ENCODE results near the gene HMX1.

Gene HMX1

DNA sequence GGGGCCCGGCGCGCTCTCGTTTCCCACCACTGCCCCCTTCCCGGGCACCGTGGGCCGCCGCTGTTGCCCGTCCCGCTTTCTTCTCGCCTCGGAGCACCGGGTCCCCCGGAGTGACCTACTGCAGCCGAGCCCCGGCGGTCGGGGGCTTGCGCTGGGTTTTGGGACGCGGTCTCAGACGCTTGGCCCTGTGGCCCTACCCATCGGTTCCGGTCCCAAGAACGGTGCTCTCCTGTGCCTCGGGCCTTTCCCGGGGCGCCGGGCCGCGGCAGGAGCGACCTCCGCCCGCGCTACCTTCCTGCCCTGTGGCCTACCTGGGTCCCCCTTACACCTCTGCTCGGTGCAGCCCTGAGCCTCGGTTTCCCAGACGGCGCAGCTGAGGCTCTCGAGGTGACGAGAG is 21.6 kb upstream of the HMX1 start:
- H3K4me3 ChIP-seq (replicated peaks; ENCODE audit: low read depth, low read length): no peak overlapping the region
- TF ChIP-seq, protein P1, sequence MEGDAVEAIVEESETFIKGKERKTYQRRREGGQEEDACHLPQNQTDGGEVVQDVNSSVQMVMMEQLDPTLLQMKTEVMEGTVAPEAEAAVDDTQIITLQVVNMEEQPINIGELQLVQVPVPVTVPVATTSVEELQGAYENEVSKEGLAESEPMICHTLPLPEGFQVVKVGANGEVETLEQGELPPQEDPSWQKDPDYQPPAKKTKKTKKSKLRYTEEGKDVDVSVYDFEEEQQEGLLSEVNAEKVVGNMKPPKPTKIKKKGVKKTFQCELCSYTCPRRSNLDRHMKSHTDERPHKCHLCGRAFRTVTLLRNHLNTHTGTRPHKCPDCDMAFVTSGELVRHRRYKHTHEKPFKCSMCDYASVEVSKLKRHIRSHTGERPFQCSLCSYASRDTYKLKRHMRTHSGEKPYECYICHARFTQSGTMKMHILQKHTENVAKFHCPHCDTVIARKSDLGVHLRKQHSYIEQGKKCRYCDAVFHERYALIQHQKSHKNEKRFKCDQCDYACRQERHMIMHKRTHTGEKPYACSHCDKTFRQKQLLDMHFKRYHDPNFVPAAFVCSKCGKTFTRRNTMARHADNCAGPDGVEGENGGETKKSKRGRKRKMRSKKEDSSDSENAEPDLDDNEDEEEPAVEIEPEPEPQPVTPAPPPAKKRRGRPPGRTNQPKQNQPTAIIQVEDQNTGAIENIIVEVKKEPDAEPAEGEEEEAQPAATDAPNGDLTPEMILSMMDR (IDR thresholded peaks at IDR 0.05; ENCODE audit: low read depth, low read length, missing control alignments): no peak
- no peak for DNase-seq (ENCODE audit: extremely low read depth, low read depth)

DNA sequence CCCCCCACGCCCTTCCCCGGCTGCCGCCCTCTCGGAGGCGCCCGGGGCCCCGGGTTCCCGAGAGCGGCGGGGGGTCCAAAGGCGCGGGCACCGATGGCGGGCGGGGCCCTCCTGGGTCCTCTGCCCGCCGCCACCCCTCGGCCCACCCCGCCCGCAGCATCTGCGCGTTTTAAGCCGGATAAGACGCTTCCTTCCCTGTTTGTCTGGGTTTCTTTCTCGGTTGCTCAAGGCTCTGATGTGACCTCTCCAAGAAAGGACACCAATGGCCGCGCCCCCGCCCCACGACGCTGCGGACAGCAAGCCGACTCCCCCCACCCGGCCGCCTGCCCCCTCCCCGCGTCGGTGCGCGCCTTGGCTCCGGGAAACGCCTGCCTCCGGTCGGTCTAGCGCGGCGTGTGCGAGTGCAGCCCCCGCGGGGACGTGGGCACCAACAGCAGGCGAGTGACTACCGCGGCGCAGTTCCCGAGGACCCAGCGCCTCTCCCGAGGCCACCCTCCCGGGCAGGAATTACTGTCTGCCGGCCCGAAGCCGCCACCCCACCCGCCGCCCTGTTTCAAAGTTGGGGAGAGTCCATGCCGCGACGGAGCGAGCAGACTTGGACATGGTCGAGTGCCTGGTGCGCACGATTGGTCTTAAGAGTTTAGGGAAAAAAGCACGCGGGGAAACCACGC is 21.1 kb upstream of the HMX1 start:
- DNase-seq (ENCODE audit: extremely low read depth, low read depth): no peak
- TF ChIP-seq, protein P1 (IDR thresholded peaks at IDR 0.05; ENCODE audit: low read depth, low read length, missing control alignments): no peak
- no peak overlapping the region for H3K4me3 ChIP-seq (replicated peaks; ENCODE audit: low read depth, low read length)

GRCh38 chr4:8891646-8892555 is 20.3 kb upstream of the HMX1 start:
- no peak overlapping the region for H3K4me3 ChIP-seq (replicated peaks; ENCODE audit: low read depth, low read length)
- TF ChIP-seq, protein P1 (IDR thresholded peaks at IDR 0.05; ENCODE audit: low read depth, low read length, missing control alignments): no peak
- no peak for DNase-seq (ENCODE audit: extremely low read depth, low read depth)

- DNase-seq (ENCODE audit: extremely low read depth, low read depth): no peak
- TF ChIP-seq, protein P1 (IDR thresholded peaks at IDR 0.05; ENCODE audit: low read depth, low read length, missing control alignments): no peak
- H3K4me3 ChIP-seq (replicated peaks; ENCODE audit: low read depth, low read length): no peak overlapping the region
Measured at GRCh38 chr4:8891255-8891645, 19.6 kb upstream of the HMX1 start.

DNA sequence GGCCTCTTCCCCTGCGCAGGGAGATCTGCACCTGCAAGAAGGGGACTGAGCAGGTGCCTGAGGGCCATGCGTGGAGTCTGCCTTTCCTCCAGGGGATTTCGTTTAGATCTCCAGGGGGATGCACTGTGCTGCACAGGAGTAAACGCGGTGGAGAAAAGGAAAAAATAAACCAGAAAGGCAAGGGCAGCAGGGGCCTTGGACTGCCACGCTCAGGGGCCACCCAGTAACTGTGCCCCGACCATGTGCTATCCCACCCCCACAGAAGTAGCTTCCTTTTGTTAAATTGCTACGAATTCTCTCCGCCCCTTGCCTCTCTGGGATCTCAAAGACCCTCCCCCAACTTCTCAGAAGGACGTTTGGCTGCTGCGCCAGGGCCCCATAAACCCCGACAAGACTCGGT is 17.2 kb upstream of the HMX1 start:
- TF ChIP-seq, protein P1 (IDR thresholded peaks at IDR 0.05; ENCODE audit: low read depth, low read length, missing control alignments): no peak
- DNase-seq (ENCODE audit: extremely low read depth, low read depth): no peak
- H3K4me3 ChIP-seq (replicated peaks; ENCODE audit: low read depth, low read length): no peak overlapping the region

DNA sequence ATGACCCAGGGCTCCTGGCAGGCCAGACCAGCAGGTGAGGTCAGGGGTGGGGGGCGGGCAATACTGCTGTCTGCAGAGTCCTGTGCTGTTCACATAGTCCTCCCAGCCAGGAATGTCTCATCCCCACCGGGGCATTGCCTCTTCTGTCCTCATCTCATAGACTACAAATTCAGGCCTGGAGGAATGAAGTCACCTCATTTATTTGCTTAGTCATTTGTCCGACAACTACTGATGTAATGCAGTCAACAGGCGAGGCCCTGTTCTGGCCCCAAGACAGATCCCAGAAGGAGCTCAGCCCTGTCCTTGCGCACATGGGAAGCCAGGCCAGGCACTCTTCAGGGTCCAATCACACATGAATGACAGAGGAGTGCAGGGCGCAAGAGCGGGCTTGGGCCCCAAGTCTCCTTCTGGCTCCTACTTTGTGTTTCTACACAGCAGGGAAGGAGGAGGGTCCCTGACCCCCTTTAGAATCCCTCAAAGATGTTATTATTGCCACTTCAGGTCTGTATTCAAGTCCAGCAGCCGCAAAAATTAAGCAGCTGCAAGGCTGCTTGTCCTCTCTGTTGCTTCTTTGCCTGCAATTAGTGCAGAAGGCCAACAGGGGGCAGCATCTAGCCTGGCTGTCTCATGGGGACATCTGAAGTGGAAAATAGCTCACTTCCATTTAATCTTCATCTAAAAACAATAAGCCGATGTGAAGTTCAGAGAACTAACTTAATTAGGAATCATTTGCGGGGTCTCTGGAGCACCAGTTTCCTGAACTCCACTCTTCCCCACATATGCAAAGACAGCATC is 15.2 kb upstream of the HMX1 start:
- TF ChIP-seq, protein P1 (IDR thresholded peaks at IDR 0.05; ENCODE audit: low read depth, low read length, missing control alignments): peak; percentile 68
- H3K4me3 ChIP-seq (replicated peaks; ENCODE audit: low read depth, low read length): no peak overlapping the region
- no peak for DNase-seq (ENCODE audit: extremely low read depth, low read depth)
